T-helper 2 cell treated with Interferon-gamma antibody and Interleukin-4, amounts not matched to agents 5 μg/mL and 100 μg/mL, for 36 hours (primary cell): ENCODE measurements around the gene SLC26A11.
"Not testable (repeated sequence)": the region's sequence is repeated elsewhere in the genome, so short reads cannot be mapped to it uniquely, and the experiment has no call there.

Source experiments
- DNase-seq: peaks from one replicate; pipeline ENCODE4 v3.0.0; 2021; ENCODE audit warnings: low spot score
- H3K27ac Mint-ChIP-seq: one replicate; pipeline ENCODE4 v1.8.0; 2021; ENCODE audit warnings: mild to moderate bottlenecking, mixed read lengths
- H3K27me3 Mint-ChIP-seq: one replicate; pipeline ENCODE4 v1.8.0; 2021; ENCODE audit warnings: low read depth, mixed read lengths
- H3K36me3 Mint-ChIP-seq: one replicate; pipeline ENCODE4 v1.8.0; 2021; ENCODE audit warnings: low read depth, mixed read lengths
- H3K4me1 Mint-ChIP-seq: one replicate; pipeline ENCODE4 v1.8.0; 2021; ENCODE audit warnings: low read depth, mixed read lengths
- H3K4me3 Mint-ChIP-seq: one replicate; pipeline ENCODE4 v1.8.0; 2022; ENCODE audit warnings: mild to moderate bottlenecking, moderate library complexity, mixed read lengths
- H3K9me3 Mint-ChIP-seq: one replicate; pipeline ENCODE4 v1.8.0; 2021; ENCODE audit warnings: mixed read lengths

SLC26A11 gene

DNA sequence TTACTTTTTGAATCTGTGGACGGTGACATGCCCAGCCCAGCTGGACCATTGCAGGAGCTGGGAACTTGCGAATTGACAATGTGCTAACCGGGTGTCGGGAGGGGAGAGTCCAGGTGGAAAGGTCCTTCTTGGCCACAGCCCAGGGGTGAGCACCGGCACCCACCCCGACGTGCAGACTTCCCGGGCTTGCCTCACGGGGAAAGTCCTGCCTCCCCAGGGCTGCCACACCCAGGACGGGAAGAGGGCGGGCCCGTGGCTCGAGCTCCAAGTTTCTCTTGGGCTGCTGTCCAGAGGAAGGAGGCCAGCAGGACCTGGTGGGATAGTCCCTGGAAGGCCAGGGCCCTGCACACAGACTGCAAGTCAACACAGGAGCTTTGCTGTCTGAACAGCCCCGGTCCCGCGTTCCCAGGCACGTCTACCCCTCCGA lies 32.7 kb upstream of the SLC26A11 start:
- Mint-ChIP-seq H3K36me3 (no peaks in the 10 kb centered on the region), H3K4me3 (no peak overlapping the region), H3K4me1 (no peaks in the 10 kb centered on the region), H3K27ac (no peak overlapping the region), H3K27me3 (peaks cover 7% of the 10 kb centered on the region), H3K9me3 (no peaks in the 10 kb centered on the region)
- DNase-seq = no peak

DNA sequence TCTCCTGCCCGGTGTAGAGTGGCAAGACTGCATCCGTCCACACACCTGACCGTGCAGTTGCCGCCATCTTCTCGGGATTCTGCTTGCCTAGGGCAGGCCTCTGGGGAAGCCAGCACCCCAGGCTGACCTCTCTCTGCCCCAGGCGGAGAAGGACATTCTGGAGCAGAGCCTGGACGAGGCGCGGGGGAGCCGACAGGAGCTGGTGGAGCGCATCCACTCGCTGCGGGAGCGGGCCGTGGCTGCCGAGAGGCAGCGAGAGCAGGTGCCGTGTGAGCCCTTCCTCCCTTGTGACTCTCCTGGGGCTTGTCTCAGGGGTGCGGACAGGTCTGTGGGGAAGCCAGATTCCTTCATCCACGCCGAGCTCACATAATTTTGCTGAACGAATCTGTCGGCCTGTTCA lies 30.6 kb upstream of the SLC26A11 start:
- Mint-ChIP-seq H3K36me3 (no peaks in the 10 kb centered on the region), H3K27me3 (peaks cover 7% of the 10 kb centered on the region), H3K4me1 (no peaks in the 10 kb centered on the region), H3K27ac (no peak overlapping the region), H3K9me3 (no peaks in the 10 kb centered on the region), H3K4me3 (no peak overlapping the region)
- no peak for DNase-seq

DNA sequence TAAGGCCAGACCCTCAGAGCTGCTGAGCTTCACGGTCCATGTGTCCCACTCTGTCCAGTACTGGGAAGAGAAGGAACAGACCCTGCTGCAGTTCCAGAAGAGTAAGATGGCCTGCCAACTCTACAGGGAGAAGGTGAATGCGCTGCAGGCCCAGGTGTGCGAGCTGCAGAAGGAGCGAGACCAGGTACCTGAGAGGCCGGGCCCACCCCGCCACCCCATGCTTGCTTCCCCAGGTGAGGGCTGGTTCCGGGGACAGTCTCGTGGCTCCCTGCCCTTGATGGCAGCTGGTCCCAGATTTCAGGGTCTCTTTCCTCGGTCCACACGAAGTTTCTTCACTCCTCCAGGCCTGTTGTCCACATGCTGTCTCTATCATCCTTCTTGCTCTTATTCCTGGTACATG lies 29.5 kb upstream of the SLC26A11 start:
- no peak for DNase-seq
- H3K36me3 Mint-ChIP-seq = no peaks in the 10 kb centered on the region
- H3K4me1 Mint-ChIP-seq = no peaks in the 10 kb centered on the region
- no peaks in the 10 kb centered on the region for H3K9me3 Mint-ChIP-seq
- no peak overlapping the region for H3K27ac Mint-ChIP-seq
- peaks cover 7% of the 10 kb centered on the region for H3K27me3 Mint-ChIP-seq
- no peak overlapping the region for H3K4me3 Mint-ChIP-seq

DNA sequence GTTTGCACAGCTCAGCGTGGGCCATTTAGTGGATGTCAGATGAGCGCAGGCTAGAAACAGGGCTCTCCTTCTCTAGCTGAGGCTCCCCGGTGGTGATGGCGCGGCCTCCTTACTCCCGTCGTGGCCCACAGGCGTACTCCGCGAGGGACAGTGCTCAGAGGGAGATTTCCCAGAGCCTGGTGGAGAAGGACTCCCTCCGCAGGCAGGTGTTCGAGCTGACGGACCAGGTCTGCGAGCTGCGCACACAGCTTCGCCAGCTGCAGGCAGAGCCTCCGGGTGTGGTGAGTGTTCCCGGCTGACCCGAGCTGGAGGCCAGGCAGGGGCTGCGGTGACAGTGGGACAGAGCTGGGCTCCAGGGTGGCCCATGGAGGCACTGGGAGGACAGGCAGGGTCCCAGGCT lies 29.0 kb upstream of the SLC26A11 start:
- no peaks in the 10 kb centered on the region for H3K4me1 Mint-ChIP-seq
- no peak overlapping the region for H3K27ac Mint-ChIP-seq
- H3K9me3 Mint-ChIP-seq = no peaks in the 10 kb centered on the region
- DNase-seq = no peak
- H3K36me3 Mint-ChIP-seq = no peaks in the 10 kb centered on the region
- H3K4me3 Mint-ChIP-seq = no peak overlapping the region
- peaks cover 7% of the 10 kb centered on the region for H3K27me3 Mint-ChIP-seq

DNA sequence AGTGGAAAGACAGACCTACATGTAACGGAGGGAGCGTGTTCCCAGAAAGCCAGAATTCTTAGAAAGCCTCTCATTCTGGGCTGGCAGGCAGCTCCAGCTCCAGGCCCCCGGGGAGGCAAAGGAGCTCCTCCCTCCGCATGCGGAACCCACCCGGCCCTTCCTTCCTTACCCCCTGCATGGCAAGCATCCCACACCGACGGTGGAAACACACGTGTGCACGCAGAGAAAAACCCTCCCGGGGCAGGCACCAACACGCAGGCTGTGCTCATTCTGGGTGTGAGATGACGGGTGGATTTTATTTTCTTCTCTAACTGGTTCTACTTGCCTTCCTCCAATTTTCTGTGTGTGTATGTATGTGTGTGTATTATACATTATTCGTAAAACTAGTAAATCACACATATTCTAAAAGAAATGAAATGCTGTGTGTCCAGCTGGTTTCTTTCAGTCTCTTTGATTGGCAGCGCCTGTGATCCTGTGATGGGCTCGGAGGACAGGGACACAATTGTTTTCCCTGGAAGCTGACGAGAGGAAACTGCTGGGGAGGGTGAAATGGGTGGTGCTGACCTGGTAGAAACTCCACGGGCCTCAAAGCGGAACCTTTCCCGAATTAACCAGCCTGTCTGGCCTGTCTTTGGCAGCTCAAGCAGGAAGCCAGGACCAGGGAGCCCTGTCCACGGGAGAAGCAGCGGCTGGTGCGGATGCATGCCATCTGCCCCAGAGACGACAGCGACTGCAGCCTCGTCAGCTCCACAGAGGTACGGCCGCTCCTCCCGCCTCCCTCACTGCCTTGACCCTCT lies 28.2 kb upstream of the SLC26A11 start:
- Mint-ChIP-seq H3K4me1 (no peaks in the 10 kb centered on the region), H3K27ac (no peak overlapping the region), H3K4me3 (no peak overlapping the region), H3K27me3 (peaks cover 6% of the 10 kb centered on the region), H3K36me3 (no peaks in the 10 kb centered on the region), H3K9me3 (no peaks in the 10 kb centered on the region)
- DNase-seq = no peak

DNA sequence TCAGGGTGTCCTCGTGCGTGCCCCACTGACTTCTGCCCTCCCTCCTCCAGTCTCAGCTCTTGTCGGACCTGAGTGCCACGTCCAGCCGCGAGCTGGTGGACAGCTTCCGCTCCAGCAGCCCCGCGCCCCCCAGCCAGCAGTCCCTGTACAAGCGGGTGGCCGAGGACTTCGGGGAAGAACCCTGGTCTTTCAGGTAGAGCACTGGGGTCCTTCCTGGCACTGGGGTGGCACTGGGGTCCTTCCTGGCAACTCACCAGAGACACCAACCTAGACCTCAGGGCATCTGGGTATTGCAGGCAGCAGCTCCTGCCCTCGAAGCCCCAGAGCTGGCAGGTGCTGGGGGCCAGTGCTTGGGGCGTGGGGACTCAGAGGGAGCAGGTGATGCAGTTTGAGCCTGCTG lies 25.1 kb upstream of the SLC26A11 start:
- no peak overlapping the region for H3K4me3 Mint-ChIP-seq
- H3K4me1 Mint-ChIP-seq = no peaks in the 10 kb centered on the region
- no peak overlapping the region for H3K27ac Mint-ChIP-seq
- peaks cover 4% of the 10 kb centered on the region for H3K27me3 Mint-ChIP-seq
- H3K36me3 Mint-ChIP-seq = no peaks in the 10 kb centered on the region
- no peak for DNase-seq
- H3K9me3 Mint-ChIP-seq = no peaks in the 10 kb centered on the region

DNA sequence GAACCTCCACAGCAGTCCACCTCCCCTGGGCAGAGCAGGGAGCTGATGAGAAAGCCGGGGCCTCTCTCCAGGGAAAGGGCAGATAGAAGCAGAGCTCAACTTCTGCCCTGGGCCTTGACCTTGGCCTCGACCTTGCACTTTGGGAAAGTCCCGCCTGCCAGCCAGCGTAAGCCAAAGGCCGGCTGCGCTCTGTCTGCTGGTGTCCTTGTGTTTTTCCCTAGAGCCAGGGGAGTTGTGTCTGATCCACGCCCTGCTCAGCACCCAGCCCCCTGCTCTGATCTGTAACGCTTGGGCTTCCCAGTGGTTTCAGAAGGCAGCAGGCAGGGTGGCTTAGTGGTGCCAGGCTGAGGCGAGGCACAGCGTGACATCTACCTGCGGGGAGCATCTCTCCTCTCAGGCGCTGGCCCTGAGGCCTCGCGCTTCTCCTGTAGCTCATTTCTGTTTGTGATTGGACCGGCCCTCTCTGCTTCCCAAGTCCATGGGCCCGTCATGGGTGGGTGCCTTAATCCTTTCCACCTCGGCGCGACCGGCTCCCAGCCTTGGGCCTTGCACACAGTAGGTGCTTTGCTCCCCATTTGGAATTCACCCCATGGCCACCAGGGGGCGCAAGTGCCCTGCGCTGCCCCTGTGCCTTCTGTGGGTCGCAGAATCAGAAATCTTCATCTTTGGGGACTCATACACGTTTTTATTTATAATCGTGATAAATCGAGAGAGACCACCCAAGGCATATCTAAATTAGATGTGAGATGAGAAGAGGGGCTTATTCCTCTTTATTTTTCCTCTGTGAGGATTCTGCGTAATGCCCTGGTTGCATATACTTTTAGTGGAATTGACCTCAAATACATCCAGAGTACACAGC lies 24.3 kb upstream of the SLC26A11 start:
- Mint-ChIP-seq H3K27ac (no peak overlapping the region), H3K27me3 (peaks cover 4% of the 10 kb centered on the region), H3K4me1 (no peaks in the 10 kb centered on the region), H3K9me3 (no peaks in the 10 kb centered on the region), H3K36me3 (no peaks in the 10 kb centered on the region), H3K4me3 (no peak overlapping the region)
- DNase-seq = peak; percentile 22

DNA sequence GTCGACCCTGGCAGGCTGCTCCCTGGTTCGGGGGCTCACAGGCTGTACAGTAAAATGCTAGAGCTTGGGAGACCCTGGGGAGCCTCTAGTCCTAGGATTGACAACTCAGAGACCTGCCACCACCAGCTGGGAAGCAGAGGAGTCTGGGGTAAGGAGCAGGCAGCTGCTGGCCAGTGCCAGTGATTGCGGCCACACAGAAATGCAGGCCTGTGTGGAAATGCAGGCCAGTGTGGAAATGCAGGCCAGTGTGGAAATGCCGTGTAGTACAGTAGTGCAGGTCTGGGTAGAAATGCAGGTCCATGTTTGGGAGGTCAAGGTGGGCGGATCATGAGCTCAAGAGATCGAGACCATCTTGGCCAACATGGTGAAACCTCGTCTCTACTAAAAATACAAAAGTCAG lies 23.6 kb upstream of the SLC26A11 start:
- Mint-ChIP-seq H3K36me3 (no peaks in the 10 kb centered on the region), H3K4me3 (no peak overlapping the region), H3K27me3 (peaks cover 4% of the 10 kb centered on the region), H3K4me1 (no peaks in the 10 kb centered on the region), H3K9me3 (no peaks in the 10 kb centered on the region), H3K27ac (no peak overlapping the region)
- DNase-seq = no peak

DNA sequence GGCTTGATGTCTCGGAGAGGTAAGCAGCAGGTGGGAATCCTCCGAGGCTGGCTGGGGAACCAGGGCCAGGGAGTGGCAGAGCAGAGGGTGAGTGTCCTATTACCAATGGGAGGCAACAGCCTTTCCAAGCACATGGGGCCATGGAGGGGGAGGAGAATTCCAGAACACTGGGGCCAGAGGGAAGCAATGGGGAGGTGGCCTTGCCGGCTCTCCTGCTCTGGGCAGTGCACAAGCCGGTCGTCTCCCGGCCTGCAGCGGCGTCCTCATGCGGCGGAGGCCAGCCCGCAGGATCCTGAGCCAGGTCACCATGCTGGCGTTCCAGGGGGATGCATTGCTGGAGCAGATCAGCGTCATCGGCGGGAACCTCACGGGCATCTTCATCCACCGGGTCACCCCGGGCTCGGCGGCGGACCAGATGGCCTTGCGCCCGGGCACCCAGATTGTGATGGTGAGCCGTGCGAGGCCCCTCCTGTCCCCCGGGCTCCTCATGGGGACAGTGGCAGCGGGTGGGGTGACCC lies 22.0 kb upstream of the SLC26A11 start:
- Mint-ChIP-seq H3K36me3 (no peaks in the 10 kb centered on the region), H3K4me3 (no peak overlapping the region), H3K27ac (no peak overlapping the region), H3K27me3 (no peaks in the 10 kb centered on the region), H3K4me1 (no peaks in the 10 kb centered on the region), H3K9me3 (no peaks in the 10 kb centered on the region)
- no peak for DNase-seq

DNA sequence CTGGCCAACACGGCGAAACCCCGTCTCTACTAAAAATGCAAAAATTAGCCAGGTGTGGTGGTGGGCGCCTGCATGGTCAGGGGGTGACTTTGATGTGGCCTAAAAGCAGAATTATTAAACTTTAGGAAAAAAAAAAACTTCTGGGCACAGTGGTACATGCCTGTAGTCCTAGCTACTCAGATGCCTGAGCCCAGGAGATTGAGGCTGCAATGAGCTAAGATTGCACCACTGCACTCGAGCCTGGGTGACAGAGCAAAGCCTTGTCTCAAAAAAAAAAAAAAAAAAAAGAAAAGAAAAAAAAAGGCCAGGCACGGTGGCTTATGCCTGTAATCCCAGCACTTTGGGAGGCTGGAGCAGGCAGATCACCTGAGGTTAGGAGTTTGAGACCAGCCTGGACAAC lies 20.9 kb upstream of the SLC26A11 start:
- not testable (repeated sequence) for H3K36me3 Mint-ChIP-seq, H3K4me3 Mint-ChIP-seq, DNase-seq, H3K9me3 Mint-ChIP-seq, H3K4me1 Mint-ChIP-seq, H3K27ac Mint-ChIP-seq, H3K27me3 Mint-ChIP-seq

DNA sequence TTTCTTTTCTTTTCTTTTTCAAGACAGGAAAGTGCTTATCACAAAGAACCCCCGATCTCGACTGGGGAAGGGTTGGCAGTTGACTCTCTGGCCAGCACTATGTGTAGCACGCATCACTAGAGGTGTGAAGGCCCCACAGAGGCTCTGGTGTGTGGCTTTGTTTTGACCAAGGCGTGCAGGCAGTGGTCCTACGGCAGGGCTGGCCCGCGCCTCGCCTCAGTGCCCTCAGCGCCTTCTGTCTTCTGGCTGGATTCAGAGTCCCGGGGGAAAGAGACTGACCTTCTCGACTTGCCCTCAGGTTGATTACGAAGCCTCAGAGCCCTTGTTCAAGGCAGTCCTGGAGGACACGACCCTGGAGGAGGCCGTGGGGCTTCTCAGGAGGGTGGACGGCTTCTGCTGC lies 18.8 kb upstream of the SLC26A11 start:
- no peaks in the 10 kb centered on the region for H3K27me3 Mint-ChIP-seq
- DNase-seq = no peak
- no peak overlapping the region for H3K4me3 Mint-ChIP-seq
- no peaks in the 10 kb centered on the region for H3K4me1 Mint-ChIP-seq
- no peaks in the 10 kb centered on the region for H3K36me3 Mint-ChIP-seq
- H3K27ac Mint-ChIP-seq = no peak overlapping the region
- no peaks in the 10 kb centered on the region for H3K9me3 Mint-ChIP-seq

DNA sequence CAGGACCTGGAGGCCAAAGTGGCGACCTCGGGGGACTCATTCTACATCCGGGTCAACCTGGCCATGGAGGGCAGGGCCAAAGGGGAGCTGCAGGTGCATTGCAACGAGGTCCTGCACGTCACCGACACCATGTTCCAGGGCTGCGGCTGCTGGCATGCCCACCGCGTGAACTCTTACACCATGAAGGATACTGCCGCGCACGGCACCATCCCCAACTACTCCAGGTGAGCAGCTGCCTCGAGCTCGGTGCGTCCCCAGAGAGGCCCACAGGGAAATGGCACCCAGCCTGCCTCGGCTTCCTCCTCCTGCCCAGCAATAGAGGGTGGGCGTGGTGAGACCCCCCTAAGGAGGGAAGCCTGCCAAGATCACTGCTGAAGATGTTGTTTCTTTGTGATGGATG lies 18.0 kb upstream of the SLC26A11 start:
- Mint-ChIP-seq H3K27ac (no peak overlapping the region), H3K4me1 (no peaks in the 10 kb centered on the region), H3K4me3 (no peak overlapping the region), H3K9me3 (no peaks in the 10 kb centered on the region), H3K27me3 (no peaks in the 10 kb centered on the region), H3K36me3 (peaks cover 2% of the 10 kb centered on the region)
- DNase-seq = no peak

DNA sequence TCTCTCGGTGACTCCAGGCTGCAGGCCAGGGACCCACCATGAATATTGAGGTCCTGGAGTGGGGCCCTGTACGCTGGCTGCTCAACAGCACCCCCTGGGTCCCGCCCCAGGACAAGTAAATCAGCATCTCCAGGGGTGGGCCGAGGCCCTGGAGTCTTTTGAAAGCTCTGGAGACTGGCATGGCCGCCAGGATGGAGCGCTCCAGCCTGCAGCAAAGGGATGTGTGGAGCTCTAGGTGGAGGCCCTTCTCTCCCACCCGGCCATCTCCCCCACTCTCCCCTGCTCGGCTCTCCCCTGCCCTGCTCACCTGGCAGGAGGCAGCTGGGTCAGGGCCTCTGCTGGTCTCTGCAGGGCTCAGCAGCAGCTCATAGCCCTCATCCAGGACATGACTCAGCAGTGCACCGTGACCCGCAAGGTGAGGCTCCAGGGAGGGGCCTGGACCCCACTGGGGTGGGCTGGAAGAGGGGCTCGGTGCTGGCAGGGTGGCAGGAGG lies 16.7 kb upstream of the SLC26A11 start:
- Mint-ChIP-seq H3K27ac (no peak overlapping the region), H3K9me3 (no peaks in the 10 kb centered on the region)

More for the DNA sequence above, 16.7 kb upstream of the SLC26A11 start:
- DNase-seq = no peak
- peaks cover 2% of the 10 kb centered on the region for H3K36me3 Mint-ChIP-seq
- H3K27me3 Mint-ChIP-seq = no peaks in the 10 kb centered on the region
- H3K4me3 Mint-ChIP-seq = no peak overlapping the region
- H3K4me1 Mint-ChIP-seq = no peaks in the 10 kb centered on the region
